HS-5 (cell line): Measurements from ENCODE around the gene SH3BP4.

Experiments
- DNase-seq: peaks from one replicate; pipeline ENCODE4 v3.0.0-alpha.2; 2012; ENCODE audit warnings: low read depth

Gene SH3BP4, protein sequence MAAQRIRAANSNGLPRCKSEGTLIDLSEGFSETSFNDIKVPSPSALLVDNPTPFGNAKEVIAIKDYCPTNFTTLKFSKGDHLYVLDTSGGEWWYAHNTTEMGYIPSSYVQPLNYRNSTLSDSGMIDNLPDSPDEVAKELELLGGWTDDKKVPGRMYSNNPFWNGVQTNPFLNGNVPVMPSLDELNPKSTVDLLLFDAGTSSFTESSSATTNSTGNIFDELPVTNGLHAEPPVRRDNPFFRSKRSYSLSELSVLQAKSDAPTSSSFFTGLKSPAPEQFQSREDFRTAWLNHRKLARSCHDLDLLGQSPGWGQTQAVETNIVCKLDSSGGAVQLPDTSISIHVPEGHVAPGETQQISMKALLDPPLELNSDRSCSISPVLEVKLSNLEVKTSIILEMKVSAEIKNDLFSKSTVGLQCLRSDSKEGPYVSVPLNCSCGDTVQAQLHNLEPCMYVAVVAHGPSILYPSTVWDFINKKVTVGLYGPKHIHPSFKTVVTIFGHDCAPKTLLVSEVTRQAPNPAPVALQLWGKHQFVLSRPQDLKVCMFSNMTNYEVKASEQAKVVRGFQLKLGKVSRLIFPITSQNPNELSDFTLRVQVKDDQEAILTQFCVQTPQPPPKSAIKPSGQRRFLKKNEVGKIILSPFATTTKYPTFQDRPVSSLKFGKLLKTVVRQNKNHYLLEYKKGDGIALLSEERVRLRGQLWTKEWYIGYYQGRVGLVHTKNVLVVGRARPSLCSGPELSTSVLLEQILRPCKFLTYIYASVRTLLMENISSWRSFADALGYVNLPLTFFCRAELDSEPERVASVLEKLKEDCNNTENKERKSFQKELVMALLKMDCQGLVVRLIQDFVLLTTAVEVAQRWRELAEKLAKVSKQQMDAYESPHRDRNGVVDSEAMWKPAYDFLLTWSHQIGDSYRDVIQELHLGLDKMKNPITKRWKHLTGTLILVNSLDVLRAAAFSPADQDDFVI

GRCh38 chr2:234951664-234952269, at the start of gene SH3BP4:
Gene SH3BP4 (plus strand): TSS chr2:234952017. CDS start chr2:235035003, 82,986 bp downstream.
- no peak for DNase-seq

DNA sequence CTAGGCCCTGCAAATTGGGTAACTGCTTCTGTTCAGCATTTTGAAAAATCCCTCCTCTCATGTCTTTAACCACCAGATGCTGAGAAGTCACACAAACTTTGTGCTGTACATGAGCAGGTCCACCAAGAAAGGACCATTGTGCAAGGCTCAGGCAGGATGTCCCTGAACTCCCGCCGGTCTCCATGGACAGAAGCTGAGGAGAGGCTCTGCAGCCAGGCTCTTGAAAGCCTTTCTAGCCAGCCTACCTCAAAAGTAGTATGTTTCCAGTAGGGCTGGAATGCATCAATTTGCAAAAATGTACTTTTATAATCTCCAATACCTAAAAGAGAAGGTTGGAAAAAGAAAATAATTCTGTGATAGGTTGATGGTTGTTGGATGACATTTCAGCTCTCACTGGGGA, 47.0 kb upstream of the SH3BP4 start:
- DNase-seq = no peak

DNA sequence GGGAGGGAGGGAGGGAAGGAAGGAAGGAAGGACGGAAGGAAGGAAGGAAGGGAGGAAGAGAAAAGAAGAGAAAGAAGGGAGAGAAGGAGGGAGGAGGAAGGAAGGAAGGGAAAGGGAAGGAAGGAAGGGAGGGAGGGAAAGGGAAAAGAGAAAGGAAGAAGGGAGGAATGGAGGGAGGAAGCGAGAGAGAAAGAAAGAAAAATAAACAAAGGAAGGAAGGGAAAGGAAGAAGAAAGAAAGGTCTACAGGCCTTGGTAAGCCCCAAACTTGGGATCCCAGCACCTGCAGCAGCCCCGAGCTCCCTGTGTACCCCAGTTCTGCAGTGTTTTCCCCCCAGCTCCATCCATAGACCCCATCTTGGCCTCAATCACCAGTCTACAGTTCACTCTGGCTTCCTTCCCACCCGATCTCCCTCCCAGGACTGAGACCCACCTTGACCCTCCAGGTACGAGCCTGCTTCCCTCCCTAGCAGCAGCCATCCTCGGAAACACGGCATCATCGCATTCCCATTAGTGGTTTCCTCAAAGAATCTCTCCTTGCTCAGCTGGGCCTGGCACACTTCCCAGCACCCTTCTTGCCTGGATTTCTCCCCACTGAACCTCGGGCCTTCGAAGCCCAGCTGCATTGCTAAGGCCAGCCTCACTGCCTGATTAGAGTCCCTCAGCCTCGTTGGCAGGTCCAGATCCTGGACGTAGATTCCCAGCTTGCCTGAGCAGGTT, 46.1 kb upstream of the SH3BP4 start:
- DNase-seq = no peak

DNA sequence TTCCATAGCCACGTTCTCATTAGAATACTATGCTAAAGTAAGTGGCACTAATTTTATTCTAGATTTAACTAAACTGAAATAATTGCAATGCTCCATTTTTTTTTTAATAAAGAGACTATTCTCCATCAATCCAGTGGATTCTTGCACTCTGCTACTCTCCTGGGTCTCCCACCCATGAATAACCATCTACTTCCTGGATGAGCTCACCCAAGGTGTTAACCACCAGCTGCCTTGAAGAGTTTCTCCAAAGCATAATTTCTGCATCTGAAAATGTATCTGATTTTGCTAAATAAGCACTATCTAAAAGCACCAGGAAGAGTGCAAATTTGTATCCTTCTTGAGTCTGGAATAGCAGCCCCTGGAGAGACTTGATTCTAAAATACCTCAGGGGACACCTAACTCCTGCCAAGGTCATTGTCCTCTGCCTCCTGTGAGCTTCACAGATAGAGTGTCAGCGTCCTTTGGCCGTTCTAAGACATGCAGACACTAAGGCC, 41.6 kb upstream of the SH3BP4 start:
- DNase-seq = no peak

- peak; percentile 14 for DNase-seq
Measured at GRCh38 chr2:234911271-234911670, 40.5 kb upstream of the SH3BP4 start.

GRCh38 chr2:234912437-234912836, 39.4 kb upstream of the SH3BP4 start:
- no peak for DNase-seq

DNA sequence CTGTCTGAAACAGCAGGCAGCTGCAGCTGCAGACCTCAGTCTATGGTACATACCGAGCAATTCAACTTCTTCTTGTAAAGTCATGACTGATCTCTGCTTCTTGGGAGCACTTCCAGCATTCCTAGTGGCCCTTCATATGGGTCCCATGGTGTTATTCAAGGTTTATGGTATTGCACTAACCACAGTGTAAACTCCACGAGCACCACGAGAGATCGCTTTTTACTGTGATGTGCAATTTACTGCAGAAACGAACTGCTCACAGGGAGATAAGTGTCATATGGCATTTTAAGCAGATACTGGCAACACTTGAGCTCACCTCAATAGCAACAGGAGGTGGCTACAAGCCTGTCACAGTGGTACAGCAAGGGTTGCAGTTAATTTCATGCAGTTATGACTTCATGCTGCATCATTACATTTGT, 38.6 kb upstream of the SH3BP4 start:
- no peak for DNase-seq

DNA sequence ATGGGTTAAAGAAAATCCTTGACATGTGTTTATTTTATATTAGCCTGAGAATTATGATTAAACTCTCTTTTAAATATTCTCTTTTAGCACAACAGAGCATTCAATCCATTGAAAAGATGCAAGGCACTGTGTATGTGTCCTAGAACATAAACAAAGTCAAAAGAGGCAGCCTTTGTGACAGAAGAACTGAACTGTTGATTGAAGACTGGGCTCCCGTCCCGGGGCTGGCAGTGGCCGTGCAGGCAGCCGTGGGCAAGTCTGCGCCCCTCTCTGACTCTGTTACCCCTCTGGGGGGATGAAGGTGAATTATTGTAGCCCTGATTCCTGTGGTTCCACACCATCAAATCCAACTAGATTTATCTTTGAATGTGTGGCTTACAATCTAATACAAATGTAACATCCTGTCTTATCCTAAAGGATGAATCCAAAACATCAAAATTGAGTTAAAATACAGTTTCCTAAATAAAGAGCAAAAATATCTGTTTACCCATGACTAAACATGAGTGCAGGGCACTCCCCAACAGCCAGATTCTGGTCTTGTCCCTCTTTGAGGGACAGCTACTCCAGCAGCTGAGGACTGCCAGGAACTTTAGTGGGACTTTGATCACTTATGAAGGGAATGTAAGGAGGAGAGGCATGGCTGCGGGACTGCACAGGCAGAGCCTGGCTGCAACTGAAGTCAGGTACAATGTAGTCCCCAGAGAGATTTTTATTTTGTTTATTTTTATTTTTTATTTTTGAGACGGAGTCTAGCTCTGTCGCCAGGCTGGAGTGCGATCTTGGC, 37.3 kb upstream of the SH3BP4 start:
- DNase-seq = no peak

DNA sequence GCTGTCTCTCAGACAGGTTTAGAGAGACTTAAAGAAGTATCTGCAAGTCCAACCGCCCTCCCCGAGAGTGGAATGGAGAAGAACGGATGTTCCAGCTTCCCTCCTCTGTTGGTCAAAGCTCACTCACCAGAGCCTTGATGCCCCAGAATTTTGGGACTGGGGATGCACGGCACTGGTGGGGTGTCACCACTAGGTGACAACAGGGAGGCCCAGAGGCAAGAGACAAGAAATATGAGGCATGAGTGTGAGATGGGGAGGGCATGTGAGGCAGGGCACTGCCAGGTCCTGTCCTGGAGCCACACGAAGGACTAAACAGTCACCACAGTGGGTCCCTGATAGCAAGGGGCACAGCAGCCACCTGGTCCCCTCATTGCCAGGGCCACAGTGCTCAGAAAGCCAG, 35.1 kb upstream of the SH3BP4 start:
- no peak for DNase-seq

DNA sequence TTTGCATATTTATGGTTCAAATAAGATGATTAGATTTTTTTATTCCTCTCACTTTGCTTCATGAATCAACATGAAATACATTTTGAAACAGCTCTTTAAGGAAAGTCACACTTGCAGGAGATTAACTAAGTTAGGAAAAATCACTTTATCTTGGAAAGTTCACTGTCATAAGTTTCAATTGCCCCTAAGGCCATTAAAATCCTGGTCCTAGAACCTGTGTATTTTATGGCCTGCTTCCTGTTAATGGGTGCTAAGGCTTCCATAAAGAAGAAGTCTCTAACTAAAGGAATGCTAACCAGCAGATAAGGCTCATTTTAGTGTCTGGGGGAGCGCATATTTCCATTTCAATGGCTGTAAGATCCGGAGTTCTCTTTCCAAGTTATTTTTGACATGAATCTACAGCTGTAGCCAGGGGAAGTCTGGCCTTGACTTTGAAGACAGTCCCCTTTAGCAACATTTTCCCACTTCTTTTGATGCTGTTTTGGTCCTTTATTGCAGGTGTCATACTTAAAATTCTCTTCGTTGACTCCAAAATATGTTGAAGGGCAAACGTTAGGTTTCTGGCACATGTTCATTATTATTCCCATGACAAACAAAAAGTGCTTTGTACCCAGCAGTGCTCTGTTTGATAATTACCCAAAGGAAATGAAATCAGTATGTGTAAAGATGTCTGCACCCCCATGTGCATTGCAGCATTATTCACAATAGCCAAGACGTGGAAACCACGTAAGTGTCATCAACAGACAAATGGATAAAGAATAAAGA, 34.4 kb upstream of the SH3BP4 start:
- DNase-seq = no peak

GRCh38 chr2:234919711-234920110, 32.1 kb upstream of the SH3BP4 start:
- DNase-seq = no peak

DNA sequence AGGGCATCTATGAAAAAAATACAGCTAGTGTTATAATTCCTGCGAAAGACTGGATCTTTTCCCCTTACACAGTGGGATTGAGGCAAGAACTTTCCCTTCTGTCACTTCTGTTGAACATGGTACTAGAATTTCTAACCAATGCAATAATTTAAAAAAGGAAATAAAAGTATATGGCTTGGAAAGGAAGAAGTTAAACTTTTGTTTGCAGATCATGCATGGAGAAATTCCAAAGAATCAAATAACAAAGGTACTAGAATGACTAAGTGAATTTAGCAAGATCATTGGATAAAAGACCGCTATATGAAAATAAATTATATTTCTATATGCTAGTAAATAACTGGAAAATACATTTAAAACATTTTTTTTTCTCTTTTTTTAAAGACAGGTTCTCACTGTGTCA, 31.0 kb upstream of the SH3BP4 start:
- DNase-seq = no peak

- no peak for DNase-seq
Measured at GRCh38 chr2:234929002-234929401, 22.8 kb upstream of the SH3BP4 start.

DNA sequence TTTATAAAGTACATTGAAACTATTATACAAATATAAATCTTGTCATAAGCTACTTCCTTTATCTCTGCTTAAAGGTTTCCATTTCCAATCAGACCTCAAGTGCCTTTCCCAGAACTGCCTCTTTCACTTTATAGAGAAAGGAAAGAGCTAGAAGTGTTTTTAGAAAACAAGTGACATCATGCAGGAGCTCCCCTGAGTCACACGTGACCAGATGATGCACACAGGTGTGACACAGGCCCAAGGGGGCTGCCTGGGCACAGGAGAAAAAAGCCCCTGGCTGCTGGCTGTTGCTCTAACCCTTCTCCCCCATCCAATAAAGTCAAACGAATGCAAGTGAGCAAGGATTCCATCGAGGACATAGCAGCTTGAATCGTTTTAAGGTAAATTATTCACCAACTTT, 21.4 kb upstream of the SH3BP4 start:
- DNase-seq = no peak

GRCh38 chr2:234931371-234931770, 20.4 kb upstream of the SH3BP4 start:
- DNase-seq = no peak

- no peak for DNase-seq
Measured at GRCh38 chr2:234932591-234933168, 19.1 kb upstream of the SH3BP4 start.

- no peak for DNase-seq
Measured at GRCh38 chr2:234935311-234935710, 16.5 kb upstream of the SH3BP4 start.

DNA sequence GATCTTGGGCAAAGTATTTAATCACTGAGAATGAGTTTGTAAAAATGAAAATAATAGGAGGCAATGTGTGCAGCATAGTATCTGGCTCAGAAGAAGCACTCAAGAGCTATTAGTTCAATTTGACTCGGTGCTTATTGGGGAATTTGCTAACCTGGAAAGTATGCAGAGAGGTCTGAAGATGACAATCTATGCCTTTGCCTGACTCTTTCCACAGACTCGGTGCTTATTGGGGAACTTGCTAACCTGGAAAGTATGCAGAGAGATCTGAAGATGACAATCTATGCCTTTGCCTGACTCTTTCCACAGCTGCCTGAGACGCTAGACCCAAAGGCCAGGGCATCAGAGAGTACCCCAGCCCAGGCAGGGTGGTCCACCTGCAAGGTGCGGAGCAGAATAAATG, 12.2 kb upstream of the SH3BP4 start:
- no peak for DNase-seq

GRCh38 chr2:234939996-234940395, 11.8 kb upstream of the SH3BP4 start:
- no peak for DNase-seq

DNA sequence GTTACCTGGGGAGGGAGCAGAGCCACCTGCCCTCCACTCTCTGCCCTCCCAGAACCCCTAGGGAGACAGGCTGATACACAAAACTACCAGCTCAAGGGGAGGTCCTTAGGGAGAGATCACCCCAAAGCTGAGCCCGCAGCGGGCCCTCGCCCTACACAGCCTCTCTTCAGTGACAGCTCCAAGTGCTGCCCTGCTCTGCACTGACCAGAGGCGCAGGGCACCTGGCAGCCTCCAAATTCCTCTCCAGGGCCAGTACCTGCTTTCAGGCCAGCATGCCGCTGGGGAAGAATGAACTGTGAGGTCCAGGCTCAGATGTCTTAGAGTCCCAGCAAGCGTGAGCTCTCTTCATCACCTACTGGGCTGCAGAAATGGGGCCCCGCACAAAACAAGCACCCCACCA, 11.3 kb upstream of the SH3BP4 start:
- no peak for DNase-seq
